Stimulated activated CD4-positive, alpha-beta T cell treated with anti-CD3 and anti-CD28 coated beads, Interleukin-4, amount 100 ng/mL, for 24 hours (primary cell): Measurements from ENCODE around the gene CPA1.

Experiments
- DNase-seq: peaks from one replicate; pipeline ENCODE4 v3.0.0-alpha.2; 2020

CPA1 gene

DNA sequence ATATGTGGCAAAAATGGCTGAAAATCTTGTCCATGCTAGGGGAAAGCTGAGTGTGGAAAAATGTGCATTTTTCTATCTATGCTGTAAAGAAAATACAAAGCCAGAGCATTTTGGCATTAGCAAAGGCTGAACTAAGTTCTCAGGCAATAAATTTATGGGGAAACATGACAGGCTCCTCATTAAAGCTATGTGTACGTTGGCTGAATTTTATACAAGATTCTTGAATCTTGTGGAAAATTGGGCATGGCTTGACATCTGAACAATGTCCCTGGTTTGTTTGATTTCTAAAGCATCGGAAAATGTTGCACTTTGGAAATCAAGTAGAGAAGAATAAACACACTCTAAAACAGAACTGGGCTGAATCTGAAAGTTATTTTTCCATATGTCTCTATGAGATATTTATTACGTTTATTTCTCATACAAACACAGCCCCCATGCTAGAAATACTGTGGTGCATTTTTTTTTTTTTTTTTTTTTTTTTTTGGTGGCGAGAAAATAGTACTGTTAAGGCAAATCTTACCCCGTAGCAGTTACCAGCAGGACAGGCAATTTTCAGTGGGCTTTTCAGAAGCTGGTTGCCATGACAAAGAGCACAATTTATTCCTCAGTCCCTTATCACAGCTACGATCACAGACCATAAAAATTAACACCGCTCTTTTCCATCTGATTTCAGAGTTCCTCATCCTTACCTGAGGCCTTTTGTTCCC, 16.9 kb downstream of the CPA1 start:
- no peak for DNase-seq

GRCh38 chr7:130397758-130398073, 17.4 kb downstream of the CPA1 start:
- no peak for DNase-seq

DNA sequence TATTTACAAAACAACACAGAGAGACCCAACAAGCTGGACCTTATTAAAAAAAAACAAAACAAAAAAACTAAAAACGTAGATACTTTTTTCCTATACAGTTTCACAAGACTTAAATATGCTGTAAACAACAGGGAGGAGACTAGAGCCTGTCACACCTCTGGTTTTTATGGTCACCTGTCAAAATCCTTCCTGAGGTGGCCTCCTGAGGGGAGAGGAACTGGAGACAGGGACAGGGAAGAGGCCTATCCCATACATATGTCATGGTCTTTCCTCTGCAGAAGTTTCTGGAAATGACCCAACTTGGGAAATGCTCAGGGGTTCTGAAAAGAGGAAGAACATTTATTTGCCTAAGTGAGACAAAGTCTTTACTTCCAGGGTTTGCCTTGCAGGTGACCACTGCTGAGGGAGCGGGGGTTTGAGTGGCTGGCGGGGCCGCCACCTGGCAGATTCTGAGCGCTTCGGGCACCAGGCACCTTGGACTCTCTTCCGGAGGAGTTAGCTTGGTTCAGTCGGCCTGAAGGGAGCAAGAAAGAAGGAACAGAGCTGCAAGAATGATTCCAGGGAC, 18.3 kb downstream of the CPA1 start:
- no peak for DNase-seq

DNA sequence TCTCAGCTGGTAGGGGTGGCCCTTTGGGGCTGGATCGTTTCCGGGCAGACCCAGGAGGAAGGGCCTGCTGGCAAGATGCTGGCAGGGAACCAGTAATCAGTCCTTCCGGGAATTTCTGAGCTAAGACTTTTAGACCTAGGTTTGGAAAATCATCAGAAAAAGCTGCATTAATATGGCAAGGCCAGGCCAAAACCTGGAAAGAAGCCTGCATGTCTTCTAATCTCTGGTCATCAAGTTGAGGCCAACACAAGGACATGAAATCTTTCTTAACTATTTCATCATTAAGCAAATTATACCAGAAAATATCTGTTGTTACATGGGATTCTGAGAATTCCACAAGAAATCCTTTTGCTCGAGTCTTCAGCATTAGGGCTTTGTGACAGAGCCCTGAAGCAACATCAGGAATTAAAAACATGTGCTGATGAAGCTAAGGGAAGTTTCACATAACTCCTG, 19.9 kb downstream of the CPA1 start:
- DNase-seq = no peak

GRCh38 chr7:130401101-130401500, 20.8 kb downstream of the CPA1 start:
- DNase-seq = no peak

DNA sequence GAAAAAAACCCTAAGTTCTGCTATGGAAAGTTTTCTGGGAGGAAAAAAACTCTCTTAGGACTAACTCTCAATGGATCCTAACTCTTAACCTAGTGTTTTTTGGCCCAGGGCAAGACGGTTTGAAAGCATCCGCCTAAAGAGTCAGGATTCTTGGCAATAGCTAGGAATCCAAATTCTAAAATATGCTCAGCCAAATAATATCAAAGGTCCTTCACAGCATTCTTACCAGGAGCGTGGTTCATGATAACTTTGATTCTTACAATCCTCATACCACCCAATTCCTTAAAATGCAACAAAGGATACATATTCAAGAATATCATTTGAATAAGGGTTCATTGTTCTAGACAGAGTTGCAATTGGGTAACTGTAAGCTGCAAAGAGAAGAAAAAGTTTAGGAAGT, 21.3 kb downstream of the CPA1 start:
- DNase-seq = no peak

DNA sequence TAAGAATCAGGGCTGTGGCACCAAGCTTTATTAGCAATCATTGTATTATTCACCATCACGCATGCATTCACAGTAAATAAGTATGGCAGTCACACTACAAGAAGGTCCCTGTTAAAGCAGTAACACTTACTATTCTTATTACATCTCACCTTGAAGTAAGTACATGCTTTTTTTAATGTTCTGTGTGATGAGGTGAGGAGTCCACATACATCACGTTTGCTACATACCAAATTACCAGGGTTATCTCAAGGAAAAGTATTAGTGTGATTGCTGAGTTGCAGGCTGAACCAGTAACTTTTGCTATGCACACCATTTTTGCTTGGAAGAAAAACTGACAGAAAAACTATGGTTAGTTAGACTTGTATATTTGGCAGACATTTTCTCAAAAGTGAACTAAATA, 24.7 kb downstream of the CPA1 start:
- no peak for DNase-seq

DNA sequence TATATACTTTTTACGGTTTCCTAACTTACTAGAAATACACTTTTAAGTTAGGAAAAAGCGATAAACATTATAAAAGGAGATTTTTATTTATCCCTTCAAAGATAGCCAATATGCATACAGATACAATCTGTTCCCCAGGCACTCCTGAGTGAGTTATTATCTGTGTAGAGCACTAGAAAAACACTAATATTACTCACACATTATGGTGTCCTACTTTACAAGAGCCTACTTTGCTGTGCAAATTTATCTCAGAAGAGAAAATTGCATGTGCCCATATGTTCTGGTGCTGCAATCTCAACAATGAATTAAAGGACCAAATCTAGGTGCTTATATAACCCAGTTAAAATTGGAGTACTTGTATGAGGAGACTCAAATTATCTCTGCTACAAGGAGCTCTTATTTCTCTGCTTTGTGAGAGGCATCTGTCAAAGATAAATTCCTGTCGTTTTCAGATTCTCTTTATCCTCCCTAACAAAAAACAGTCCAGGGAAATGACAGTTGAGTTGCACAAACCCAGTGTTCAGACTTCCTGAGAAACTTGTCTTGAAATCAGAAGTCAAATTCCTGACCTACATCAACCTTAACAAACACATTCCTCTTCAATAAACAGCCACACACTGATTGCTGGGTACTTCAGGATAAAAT, 28.9 kb downstream of the CPA1 start:
- no peak for DNase-seq

GRCh38 chr7:130409712-130410072, 29.4 kb downstream of the CPA1 start:
- DNase-seq = no peak

- DNase-seq = no peak
Measured at GRCh38 chr7:130410868-130411541, 30.7 kb downstream of the CPA1 start.

GRCh38 chr7:130413201-130413600, 32.9 kb downstream of the CPA1 start:
- no peak for DNase-seq

DNA sequence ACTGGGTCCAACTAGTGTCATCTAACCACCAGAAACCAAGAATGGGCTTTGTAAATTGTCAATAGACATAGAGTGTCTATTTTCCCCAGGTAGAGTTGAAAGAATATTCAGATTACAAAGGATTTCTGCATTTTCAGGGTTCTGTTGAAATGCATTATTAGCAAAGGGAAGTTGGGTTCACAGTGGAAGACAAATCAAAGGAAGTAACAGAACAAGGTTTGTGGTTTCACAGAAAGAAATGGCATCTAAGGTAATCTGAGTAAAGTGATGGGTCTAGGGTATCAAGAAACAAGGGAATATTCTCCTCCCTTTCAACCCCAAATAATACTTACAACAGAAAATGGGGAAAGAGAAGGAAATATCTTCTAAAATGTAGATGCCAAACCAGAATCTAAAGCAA, 34.7 kb downstream of the CPA1 start:
- no peak for DNase-seq

GRCh38 chr7:130417213-130417612, 36.9 kb downstream of the CPA1 start:
- no peak for DNase-seq

- no peak for DNase-seq
Measured at GRCh38 chr7:130418306-130418705, 38.0 kb downstream of the CPA1 start.

DNA sequence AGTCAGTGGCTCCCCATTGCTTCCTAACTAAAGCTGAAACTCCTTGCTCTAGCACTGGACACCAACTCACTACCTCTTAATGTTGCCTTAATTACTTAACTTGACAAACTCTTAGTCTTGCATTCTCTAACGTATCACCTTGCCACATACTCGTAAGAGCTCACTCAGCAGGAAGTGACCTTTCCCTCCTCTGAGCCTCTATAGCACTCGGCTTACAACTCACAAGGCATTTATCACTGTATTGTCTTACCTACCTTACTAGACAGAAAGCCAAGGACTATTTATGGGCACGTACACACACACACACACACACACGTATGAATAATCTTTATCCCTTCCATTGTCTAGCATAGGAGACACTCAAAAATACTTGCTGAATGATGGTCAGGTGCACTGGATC, 39.4 kb downstream of the CPA1 start:
- DNase-seq = no peak

DNA sequence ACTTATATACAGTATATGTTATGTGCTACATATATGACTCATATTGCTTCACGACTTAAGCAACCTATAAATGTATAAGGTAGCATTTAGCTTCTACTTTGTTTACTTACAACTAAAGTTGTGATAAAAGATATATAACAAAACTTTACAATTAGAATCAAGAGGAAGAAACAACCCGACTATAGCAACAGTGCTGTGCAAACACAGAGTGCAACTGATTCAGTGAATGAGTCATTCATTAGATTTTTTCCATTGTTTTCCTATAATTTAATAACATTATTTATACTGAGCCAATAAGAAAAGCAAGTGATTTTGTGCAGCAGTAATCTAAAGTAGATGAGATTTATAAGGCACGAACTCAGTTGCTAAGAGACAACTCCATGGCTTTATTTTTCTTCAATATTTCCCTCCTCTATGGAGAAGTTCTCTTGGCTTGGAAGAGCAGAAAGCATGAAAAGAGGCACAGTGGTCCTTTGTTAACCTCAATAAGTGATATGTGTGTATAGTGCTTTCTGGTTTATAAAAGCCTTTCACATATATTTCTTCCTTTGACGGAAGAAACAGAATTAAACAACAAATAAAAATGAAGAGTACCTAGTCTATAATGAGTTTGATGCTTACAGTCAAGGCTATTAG, 40.8 kb downstream of the CPA1 start:
- no peak for DNase-seq

DNA sequence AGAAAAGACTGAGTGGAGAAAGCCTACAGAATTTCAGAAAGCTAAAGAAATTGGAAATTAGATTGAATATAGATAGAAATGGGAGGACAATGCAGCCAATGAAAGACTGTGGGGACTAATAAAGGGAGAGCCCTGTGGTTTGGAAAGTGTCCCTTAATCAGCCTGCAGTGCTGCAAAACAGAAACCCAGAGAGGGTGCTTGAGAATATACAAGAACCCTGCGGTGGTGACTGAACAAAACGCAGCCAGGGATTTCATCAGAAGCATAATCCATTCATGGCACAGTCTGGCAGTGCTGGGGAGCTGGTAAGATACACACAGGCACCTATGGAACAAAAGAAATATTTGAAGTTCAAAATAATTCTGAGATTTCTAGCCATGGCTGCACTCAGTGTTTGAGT, 41.4 kb downstream of the CPA1 start:
- no peak for DNase-seq

DNA sequence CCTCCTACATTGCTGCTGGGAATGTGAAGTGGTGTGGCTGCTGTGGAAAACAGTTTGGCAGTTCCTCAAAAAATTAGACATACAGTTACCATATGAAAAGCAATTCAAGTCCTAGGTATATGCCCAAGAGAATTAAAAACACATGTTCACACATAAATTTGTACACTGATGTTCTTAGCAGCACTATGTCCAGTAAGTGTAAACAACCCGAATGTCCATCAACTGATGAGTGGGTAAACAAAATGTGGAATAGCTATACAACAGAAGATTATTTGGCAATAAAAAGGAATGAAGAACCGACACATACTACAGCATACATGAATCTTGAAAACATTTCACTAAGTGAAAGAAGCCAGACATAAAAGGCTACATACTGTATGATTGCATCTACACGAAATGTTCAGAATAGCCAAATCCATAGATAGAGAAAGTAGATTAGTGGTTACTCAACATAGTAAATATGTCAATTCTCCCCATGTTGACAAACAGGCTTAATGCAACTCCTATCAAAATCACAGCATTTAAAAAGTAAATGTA, 43.3 kb downstream of the CPA1 start:
- DNase-seq = no peak

DNA sequence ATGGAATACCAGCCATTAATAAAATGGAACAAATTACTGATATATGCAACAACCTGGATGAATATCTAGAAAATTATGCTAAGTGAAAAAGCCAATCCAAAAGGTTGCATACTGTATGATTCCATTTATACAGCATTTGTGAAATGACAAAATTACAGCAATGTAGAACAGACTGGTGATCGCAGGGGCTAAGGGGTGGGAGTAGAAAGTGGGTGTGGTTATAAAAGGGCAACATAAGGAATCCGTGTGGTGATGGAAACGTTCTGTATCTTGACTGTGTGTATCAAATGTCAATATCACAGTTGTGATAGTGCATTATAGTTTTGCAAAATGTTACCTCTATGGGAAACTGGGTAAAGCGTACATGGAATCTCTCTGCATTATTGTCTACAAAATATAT, 45.5 kb downstream of the CPA1 start:
- DNase-seq = no peak

DNA sequence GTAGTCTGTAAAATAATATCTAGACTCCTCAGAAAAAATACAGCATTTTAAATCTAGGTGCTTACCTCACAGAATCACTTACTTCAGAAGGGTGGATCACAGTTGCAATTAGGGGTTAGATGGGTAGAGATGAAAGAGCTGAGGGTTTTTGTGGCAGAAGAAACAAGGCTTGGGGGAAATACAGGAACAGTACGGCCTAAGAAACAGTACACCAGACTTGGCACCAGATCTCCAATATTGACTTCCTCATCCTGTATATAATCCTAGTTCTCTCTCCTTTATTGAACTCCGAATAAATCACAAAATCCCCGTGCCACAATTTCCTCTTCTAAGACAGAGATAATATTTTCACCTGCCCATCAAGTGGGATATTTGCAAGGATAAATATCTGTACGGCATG, 46.3 kb downstream of the CPA1 start:
- no peak for DNase-seq

GRCh38 chr7:130429019-130429418, 48.7 kb downstream of the CPA1 start:
- DNase-seq = no peak

DNA sequence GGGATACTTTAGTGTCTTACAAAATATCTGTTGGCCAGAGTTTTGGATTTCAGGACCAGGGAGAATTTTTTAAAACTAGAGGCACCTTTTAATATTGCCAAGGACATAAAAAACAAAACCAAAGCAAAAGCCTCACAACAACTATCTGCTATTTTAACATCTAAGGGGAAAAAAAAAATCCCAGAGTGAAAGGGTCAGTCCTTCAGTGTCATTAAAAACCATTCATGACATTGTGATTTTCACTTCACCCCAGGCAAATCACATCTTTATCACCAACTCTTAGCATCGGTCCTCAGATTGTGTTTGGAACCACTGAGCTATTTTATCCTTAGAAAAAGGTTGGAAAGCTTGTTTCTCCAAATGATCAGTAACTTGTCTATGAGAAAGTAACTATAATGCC, 49.8 kb downstream of the CPA1 start:
- DNase-seq = no peak

DNA sequence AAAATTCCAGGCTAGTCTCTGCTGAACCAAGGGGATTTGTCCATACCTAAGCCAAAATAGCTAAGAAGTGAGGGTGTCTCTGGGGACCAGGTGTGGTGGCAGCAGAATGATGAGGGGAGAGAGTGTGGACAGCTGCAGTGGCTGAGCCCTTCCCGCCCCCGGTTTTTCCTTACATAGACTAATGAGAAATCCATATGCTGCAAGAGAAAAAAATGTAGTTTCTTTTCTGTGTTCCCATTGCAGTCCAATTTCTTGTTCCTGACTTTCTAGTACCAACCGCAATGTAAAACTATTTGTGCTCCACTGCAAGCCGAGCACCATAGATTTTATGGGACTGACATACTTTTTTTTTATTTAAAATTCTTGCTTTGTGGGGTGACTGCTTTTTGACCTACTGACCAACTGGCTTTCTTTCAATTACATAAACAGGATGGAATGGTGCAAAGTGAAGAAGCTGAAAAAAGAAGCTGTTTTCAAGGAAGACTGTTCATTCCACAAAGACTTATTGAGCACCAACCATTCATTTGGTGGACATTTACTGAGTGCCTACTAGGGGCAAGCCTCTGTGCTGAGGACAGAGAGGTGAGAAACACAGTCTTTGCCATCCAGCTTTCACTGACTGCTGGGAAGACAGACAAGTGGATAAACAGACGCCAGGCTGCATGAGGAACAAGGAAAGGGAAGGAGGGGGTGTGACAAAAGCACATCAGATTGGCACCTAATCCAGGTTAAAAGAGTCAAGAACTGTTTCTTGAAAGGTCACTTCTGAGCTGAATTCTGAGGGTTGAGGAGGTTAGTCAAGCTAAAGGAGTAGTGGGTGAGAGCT, 50.8 kb downstream of the CPA1 start:
- DNase-seq = no peak
